ENCODE results near the gene TMED8.

TMED8 gene

DNA sequence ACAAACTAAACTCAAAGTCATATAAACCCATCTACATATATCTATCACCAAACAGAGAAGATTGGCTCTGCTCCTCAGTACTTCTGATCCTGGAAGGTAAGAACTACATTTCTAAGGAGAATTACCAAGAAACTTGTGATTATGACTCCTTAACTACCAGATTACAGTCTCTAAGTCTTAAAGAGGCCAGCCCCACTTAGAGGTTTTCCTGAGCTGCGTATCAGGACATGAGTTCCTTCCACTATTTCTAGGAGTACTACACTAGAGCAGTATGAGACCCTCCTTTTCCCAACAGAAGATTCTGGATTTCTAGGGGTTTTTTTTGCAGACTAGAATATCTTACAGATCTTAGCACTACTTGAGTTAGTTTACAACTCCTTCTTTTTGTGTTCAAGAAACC lies 46.5 kb upstream of the TMED8 start, which contains the start of gene NOXRED1 (continued):
- TF ChIP-seq, protein P1, sequence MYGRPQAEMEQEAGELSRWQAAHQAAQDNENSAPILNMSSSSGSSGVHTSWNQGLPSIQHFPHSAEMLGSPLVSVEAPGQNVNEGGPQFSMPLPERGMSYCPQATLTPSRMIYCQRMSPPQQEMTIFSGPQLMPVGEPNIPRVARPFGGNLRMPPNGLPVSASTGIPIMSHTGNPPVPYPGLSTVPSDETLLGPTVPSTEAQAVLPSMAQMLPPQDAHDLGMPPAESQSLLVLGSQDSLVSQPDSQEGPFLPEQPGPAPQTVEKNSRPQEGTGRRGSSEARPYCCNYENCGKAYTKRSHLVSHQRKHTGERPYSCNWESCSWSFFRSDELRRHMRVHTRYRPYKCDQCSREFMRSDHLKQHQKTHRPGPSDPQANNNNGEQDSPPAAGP (tag by site-specific recombination; IDR thresholded peaks at IDR 0.05) = no peak
- TF ChIP-seq ZNF792 (tag by site-specific recombination; IDR thresholded peaks at IDR 0.05) (no peak), SP2 (tag by site-specific recombination; IDR thresholded peaks at IDR 0.05) (no peak), ZNF132 (tag by site-specific recombination; IDR thresholded peaks at IDR 0.05; ENCODE audit: borderline replicate concordance) (no peak), ZNF629 (tag by site-specific recombination; IDR thresholded peaks at IDR 0.05) (no peak), ZNF571 (tag by site-specific recombination; IDR thresholded peaks at IDR 0.05) (no peak), BCL11A (tag by site-specific recombination; IDR thresholded peaks at IDR 0.05; ENCODE audit: low read depth) (no peak)
- TF ChIP-seq, protein P2, sequence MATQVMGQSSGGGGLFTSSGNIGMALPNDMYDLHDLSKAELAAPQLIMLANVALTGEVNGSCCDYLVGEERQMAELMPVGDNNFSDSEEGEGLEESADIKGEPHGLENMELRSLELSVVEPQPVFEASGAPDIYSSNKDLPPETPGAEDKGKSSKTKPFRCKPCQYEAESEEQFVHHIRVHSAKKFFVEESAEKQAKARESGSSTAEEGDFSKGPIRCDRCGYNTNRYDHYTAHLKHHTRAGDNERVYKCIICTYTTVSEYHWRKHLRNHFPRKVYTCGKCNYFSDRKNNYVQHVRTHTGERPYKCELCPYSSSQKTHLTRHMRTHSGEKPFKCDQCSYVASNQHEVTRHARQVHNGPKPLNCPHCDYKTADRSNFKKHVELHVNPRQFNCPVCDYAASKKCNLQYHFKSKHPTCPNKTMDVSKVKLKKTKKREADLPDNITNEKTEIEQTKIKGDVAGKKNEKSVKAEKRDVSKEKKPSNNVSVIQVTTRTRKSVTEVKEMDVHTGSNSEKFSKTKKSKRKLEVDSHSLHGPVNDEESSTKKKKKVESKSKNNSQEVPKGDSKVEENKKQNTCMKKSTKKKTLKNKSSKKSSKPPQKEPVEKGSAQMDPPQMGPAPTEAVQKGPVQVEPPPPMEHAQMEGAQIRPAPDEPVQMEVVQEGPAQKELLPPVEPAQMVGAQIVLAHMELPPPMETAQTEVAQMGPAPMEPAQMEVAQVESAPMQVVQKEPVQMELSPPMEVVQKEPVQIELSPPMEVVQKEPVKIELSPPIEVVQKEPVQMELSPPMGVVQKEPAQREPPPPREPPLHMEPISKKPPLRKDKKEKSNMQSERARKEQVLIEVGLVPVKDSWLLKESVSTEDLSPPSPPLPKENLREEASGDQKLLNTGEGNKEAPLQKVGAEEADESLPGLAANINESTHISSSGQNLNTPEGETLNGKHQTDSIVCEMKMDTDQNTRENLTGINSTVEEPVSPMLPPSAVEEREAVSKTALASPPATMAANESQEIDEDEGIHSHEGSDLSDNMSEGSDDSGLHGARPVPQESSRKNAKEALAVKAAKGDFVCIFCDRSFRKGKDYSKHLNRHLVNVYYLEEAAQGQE (tag by site-specific recombination; IDR thresholded peaks at IDR 0.05) = no peak
- TF ChIP-seq, protein P3, sequence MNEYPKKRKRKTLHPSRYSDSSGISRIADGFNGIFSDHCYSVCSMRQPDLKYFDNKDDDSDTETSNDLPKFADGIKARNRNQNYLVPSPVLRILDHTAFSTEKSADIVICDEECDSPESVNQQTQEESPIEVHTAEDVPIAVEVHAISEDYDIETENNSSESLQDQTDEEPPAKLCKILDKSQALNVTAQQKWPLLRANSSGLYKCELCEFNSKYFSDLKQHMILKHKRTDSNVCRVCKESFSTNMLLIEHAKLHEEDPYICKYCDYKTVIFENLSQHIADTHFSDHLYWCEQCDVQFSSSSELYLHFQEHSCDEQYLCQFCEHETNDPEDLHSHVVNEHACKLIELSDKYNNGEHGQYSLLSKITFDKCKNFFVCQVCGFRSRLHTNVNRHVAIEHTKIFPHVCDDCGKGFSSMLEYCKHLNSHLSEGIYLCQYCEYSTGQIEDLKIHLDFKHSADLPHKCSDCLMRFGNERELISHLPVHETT (tag by site-specific recombination; IDR thresholded peaks at IDR 0.05) = no peak
- TF ChIP-seq, protein P4, sequence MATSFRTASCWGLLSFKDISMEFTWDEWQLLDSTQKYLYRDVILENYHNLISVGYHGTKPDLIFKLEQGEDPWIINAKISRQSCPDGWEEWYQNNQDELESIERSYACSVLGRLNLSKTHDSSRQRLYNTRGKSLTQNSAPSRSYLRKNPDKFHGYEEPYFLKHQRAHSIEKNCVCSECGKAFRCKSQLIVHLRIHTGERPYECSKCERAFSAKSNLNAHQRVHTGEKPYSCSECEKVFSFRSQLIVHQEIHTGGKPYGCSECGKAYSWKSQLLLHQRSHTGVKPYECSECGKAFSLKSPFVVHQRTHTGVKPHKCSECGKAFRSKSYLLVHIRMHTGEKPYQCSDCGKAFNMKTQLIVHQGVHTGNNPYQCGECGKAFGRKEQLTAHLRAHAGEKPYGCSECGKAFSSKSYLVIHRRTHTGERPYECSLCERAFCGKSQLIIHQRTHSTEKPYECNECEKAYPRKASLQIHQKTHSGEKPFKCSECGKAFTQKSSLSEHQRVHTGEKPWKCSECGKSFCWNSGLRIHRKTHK (tag by site-specific recombination; IDR thresholded peaks at IDR 0.05) = no peak

DNA sequence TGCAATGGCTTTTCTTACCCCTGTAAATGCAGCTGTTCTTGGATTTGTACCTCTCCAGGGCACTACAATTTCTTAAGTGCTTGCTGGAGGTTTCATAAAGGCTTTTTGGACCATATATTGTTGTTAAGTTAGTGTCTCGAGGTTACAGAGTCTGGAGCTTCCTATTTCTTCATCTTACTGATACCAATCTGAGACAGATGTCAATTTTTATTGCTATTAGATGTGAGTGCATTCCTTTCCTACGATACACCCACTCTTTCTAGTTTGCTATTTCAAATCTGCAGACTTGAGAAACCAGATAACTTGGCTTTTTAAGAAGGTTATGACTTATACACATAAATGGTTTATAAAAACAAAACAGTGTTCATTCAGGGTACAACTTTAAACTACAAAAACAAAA lies 44.3 kb upstream of the TMED8 start:
- H3K36me3 ChIP-seq (ENCODE audit: control insufficient read depth in 2 of 2, insufficient read depth in 1 of 2, low read length in 2 of 2) = peaks cover 0 to 43% of the 10 kb centered on the region in 2 experiments; a peak in 1 of 3 replicates
- CTCF ChIA-PET = interaction anchor here (0.7 kb wide), 1 partner anchor 14 kb away, joined by 3 read pairs; no protein-coding TSS in a partner anchor
- no peak overlapping the region for H3K4me3 ChIP-seq (ENCODE audit: low read depth, low read length)
- no peaks in the 10 kb centered on the region for H3K4me1 ChIP-seq (ENCODE audit: control insufficient read depth, insufficient read depth, low read length)
- no peak overlapping the region for H3K27ac ChIP-seq (ENCODE audit: extremely low read depth, low read depth, low read length)
- no peaks in the 10 kb centered on the region for H3K9me3 ChIP-seq (ENCODE audit: control insufficient read depth, insufficient read depth, low read depth, low read length)
- POLR2A ChIA-PET = no interaction called here
- no peak for TF ChIP-seq ZSCAN23 (tag by site-specific recombination; IDR thresholded peaks at IDR 0.05)
- TF ChIP-seq, protein P5, sequence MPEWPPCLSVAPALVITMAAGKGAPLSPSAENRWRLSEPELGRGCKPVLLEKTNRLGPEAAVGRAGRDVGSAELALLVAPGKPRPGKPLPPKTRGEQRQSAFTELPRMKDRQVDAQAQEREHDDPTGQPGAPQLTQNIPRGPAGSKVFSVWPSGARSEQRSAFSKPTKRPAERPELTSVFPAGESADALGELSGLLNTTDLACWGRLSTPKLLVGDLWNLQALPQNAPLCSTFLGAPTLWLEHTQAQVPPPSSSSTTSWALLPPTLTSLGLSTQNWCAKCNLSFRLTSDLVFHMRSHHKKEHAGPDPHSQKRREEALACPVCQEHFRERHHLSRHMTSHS (tag by site-specific recombination; IDR thresholded peaks at IDR 0.05) = no peak
- no peak for TF ChIP-seq ZNF202 (tag by site-specific recombination; IDR thresholded peaks at IDR 0.05; ENCODE audit: borderline replicate concordance)
- no peak for TF ChIP-seq BCL11A (tag by site-specific recombination; IDR thresholded peaks at IDR 0.05; ENCODE audit: low read depth)
- no peak for TF ChIP-seq ZBTB21 (tag by site-specific recombination; IDR thresholded peaks at IDR 0.05)
- TF ChIP-seq ZNF776 (tag by site-specific recombination; IDR thresholded peaks at IDR 0.05; ENCODE audit: borderline replicate concordance) = no peak
- TF ChIP-seq, protein P6, sequence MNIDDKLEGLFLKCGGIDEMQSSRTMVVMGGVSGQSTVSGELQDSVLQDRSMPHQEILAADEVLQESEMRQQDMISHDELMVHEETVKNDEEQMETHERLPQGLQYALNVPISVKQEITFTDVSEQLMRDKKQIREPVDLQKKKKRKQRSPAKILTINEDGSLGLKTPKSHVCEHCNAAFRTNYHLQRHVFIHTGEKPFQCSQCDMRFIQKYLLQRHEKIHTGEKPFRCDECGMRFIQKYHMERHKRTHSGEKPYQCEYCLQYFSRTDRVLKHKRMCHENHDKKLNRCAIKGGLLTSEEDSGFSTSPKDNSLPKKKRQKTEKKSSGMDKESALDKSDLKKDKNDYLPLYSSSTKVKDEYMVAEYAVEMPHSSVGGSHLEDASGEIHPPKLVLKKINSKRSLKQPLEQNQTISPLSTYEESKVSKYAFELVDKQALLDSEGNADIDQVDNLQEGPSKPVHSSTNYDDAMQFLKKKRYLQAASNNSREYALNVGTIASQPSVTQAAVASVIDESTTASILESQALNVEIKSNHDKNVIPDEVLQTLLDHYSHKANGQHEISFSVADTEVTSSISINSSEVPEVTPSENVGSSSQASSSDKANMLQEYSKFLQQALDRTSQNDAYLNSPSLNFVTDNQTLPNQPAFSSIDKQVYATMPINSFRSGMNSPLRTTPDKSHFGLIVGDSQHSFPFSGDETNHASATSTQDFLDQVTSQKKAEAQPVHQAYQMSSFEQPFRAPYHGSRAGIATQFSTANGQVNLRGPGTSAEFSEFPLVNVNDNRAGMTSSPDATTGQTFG (tag by site-specific recombination; IDR thresholded peaks at IDR 0.05; ENCODE audit: borderline replicate concordance) = no peak
- TF ChIP-seq ZNF2 (tag by site-specific recombination; IDR thresholded peaks at IDR 0.05) = no peak
- no peak for TF ChIP-seq ZNF133 (tag by site-specific recombination; IDR thresholded peaks at IDR 0.05)
- TF ChIP-seq, protein P7, sequence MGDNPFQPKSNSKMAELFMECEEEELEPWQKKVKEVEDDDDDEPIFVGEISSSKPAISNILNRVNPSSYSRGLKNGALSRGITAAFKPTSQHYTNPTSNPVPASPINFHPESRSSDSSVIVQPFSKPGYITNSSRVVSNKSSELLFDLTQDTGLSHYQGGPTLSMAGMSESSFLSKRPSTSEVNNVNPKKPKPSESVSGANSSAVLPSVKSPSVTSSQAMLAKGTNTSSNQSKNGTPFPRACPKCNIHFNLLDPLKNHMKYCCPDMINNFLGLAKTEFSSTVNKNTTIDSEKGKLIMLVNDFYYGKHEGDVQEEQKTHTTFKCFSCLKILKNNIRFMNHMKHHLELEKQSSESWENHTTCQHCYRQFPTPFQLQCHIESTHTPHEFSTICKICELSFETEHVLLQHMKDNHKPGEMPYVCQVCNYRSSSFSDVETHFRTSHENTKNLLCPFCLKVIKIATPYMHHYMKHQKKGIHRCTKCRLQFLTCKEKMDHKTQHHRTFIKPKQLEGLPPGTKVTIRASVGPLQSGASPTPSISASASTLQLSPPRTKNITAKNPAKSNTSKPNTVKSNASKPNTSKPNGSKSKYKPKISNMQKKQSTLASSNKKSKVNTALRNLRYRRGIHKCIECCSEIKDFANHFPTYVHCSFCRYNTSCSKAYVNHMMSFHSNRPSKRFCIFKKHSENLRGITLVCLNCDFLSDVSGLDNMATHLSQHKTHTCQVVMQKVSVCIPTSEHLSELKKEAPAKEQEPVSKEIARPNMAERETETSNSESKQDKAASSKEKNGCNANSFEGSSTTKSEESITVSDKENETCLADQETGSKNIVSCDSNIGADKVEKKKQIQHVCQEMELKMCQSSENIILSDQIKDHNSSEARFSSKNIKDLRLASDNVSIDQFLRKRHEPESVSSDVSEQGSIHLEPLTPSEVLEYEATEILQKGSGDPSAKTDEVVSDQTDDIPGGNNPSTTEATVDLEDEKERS (tag by site-specific recombination; IDR thresholded peaks at IDR 0.05) = no peak
- no peak for TF ChIP-seq ZNF555 (tag by site-specific recombination; conservative IDR thresholded peaks at IDR 0.05)
- no peak for TF ChIP-seq SP7 (tag by site-specific recombination; IDR thresholded peaks at IDR 0.05)
